ENCODE measurements around the gene GLT8D1.
"Not testable (repeated sequence)": the region's sequence is repeated elsewhere in the genome, so short reads cannot be mapped to it uniquely, and the experiment has no call there.

GLT8D1 gene

GRCh38 chr3:52684184-52684583 is 21.4 kb downstream of the GLT8D1 start:
- DNase-seq (ENCODE audit: extremely low spot score, insufficient read length, low read depth) (no peak), FAIRE-seq (no peak)

- DNase-seq (ENCODE audit: extremely low spot score, insufficient read length, low read depth) = no peak
- FAIRE-seq = no peak
Observed at GRCh38 chr3:52683611-52684010, 22.0 kb downstream of the GLT8D1 start.

GRCh38 chr3:52682016-52682415 is 23.6 kb downstream of the GLT8D1 start:
- FAIRE-seq = peak; percentile 53

GRCh38 chr3:52681596-52681995 is 24.0 kb downstream of the GLT8D1 start:
- FAIRE-seq = no peak
- no peak for DNase-seq (ENCODE audit: extremely low spot score, insufficient read length, low read depth)

More at GRCh38 chr3:52682016-52682415, 23.6 kb downstream of the GLT8D1 start:
- no peak for DNase-seq (ENCODE audit: extremely low spot score, insufficient read length, low read depth)

- FAIRE-seq (no peak), DNase-seq (ENCODE audit: extremely low spot score, insufficient read length, low read depth) (no peak)
Observed at GRCh38 chr3:52679811-52680210, 25.8 kb downstream of the GLT8D1 start.

GRCh38 chr3:52679199-52679538 is 26.4 kb downstream of the GLT8D1 start:
- FAIRE-seq = no peak
- no peak for DNase-seq (ENCODE audit: extremely low spot score, insufficient read length, low read depth)

GRCh38 chr3:52678265-52679198 is 27.1 kb downstream of the GLT8D1 start:
- DNase-seq (ENCODE audit: extremely low spot score, insufficient read length, low read depth) (no peak), FAIRE-seq (no peak)

GRCh38 chr3:52676201-52676600 is 29.4 kb downstream of the GLT8D1 start:
- FAIRE-seq; DNase-seq (ENCODE audit: extremely low spot score, insufficient read length, low read depth): not testable (repeated sequence)

- DNase-seq (ENCODE audit: extremely low spot score, insufficient read length, low read depth) (no peak), FAIRE-seq (peak; percentile 15)
Observed at GRCh38 chr3:52671676-52672075, 33.9 kb downstream of the GLT8D1 start.

- FAIRE-seq = peak; percentile 74
- DNase-seq (ENCODE audit: extremely low spot score, insufficient read length, low read depth) = peak; percentile 11
Observed at GRCh38 chr3:52670621-52671521, 34.7 kb downstream of the GLT8D1 start.

GRCh38 chr3:52663098-52663497 is 42.5 kb downstream of the GLT8D1 start:
- DNase-seq (ENCODE audit: extremely low spot score, insufficient read length, low read depth) (no peak), FAIRE-seq (no peak)

- FAIRE-seq (no peak), DNase-seq (ENCODE audit: extremely low spot score, insufficient read length, low read depth) (no peak)
Observed at GRCh38 chr3:52660046-52660445, 45.5 kb downstream of the GLT8D1 start.

- FAIRE-seq = no peak
- DNase-seq (ENCODE audit: extremely low spot score, insufficient read length, low read depth) = no peak
Observed at GRCh38 chr3:52655895-52656294, 49.7 kb downstream of the GLT8D1 start.

- FAIRE-seq (no peak), DNase-seq (ENCODE audit: extremely low spot score, insufficient read length, low read depth) (no peak)
Observed at GRCh38 chr3:52651592-52651991, 54.0 kb downstream of the GLT8D1 start.

GRCh38 chr3:52650439-52650838 is 55.2 kb downstream of the GLT8D1 start:
- FAIRE-seq (no peak), DNase-seq (ENCODE audit: extremely low spot score, insufficient read length, low read depth) (no peak)

- FAIRE-seq (no peak), DNase-seq (ENCODE audit: extremely low spot score, insufficient read length, low read depth) (no peak)
Observed at GRCh38 chr3:52649461-52650210, 56.0 kb downstream of the GLT8D1 start.

- no peak for FAIRE-seq
- no peak for DNase-seq (ENCODE audit: extremely low spot score, insufficient read length, low read depth)
Observed at GRCh38 chr3:52645549-52645948, 60.0 kb downstream of the GLT8D1 start.

All from GM18507 (cell line).